Astrocyte (in vitro differentiated cells and primary cell): ENCODE measurements around the gene HNRNPM. TPM values are rescaled to one million over a fixed set of nuclear protein-coding genes. Genes with fewer than 3 reads are reported as not detected.

Experiments used
- DNase-seq: peaks from one replicate; pipeline ENCODE4 v3.0.0-alpha.2; 2010; ENCODE audit warnings: low read depth
- FAIRE-seq: peaks from 2 replicates; lab custom pipeline; 2011; peaks lifted over from hg19 to GRCh38; lab: Jason Lieb, UNC
- H2AFZ ChIP-seq: 2 replicates; pipeline ENCODE4 v1.6.0; 2012; ENCODE audit warnings: low read depth, low read length, inconsistent platforms
- H3K27ac ChIP-seq: 2 replicates; pipeline ENCODE4 v1.5.1; 2011; ENCODE audit warnings: low read depth, low read length, inconsistent platforms
- H3K27me3 ChIP-seq: 2 replicates; pipeline ENCODE4 v1.6.0; 2011; ENCODE audit warnings: low read length, inconsistent platforms; ENCODE audit not compliant: insufficient read depth
- H3K36me3 ChIP-seq: 2 replicates; pipeline ENCODE4 v1.5.1; 2011; ENCODE audit warnings: low read length, inconsistent platforms; ENCODE audit not compliant: insufficient read depth
- H3K4me1 ChIP-seq: 2 replicates; pipeline ENCODE4 v1.5.1; 2011; ENCODE audit warnings: low read length, inconsistent platforms; ENCODE audit not compliant: insufficient read depth
- H3K4me2 ChIP-seq: 2 replicates; pipeline ENCODE4 v1.6.0; 2012; ENCODE audit warnings: low read length, inconsistent platforms
- H3K4me3 ChIP-seq: 2 replicates; pipeline ENCODE4 v1.5.1; 2011; ENCODE audit warnings: low read depth, mild to moderate bottlenecking, low read length, inconsistent platforms; ENCODE audit not compliant: insufficient read depth
- H3K79me2 ChIP-seq: 2 replicates; pipeline ENCODE4 v1.6.0; 2012; ENCODE audit warnings: mild to moderate bottlenecking, low read length, inconsistent platforms; ENCODE audit not compliant: insufficient read depth
- H3K9ac ChIP-seq: 2 replicates; pipeline ENCODE4 v1.6.0; 2012; ENCODE audit warnings: mild to moderate bottlenecking, low read length, inconsistent platforms
- H3K9me3 ChIP-seq: 2 replicates; pipeline ENCODE4 v1.5.1; 2012; ENCODE audit warnings: low read depth, mild to moderate bottlenecking, low read length, inconsistent platforms; ENCODE audit not compliant: insufficient read depth
- H4K20me1 ChIP-seq: 2 replicates; pipeline ENCODE4 v1.6.0; 2012; ENCODE audit warnings: low read length, inconsistent platforms; ENCODE audit not compliant: insufficient read depth
- H3K27ac Mint-ChIP-seq: one replicate; pipeline ENCODE4 v1.8.0; 2021; ENCODE audit warnings: mild to moderate bottlenecking, mixed read lengths; ENCODE audit not compliant: unreplicated experiment
- H3K27me3 Mint-ChIP-seq: one replicate; pipeline ENCODE4 v1.8.0; 2021; ENCODE audit warnings: low read depth, mixed read lengths; ENCODE audit not compliant: unreplicated experiment
- H3K36me3 Mint-ChIP-seq: one replicate; pipeline ENCODE4 v1.8.0; 2021; ENCODE audit warnings: low read depth, mixed read lengths; ENCODE audit not compliant: unreplicated experiment
- H3K4me1 Mint-ChIP-seq: one replicate; pipeline ENCODE4 v1.8.0; 2021; ENCODE audit warnings: low read depth, mixed read lengths; ENCODE audit not compliant: unreplicated experiment
- H3K4me3 Mint-ChIP-seq: one replicate; pipeline ENCODE4 v1.8.0; 2021; ENCODE audit warnings: mild to moderate bottlenecking, moderate library complexity, mixed read lengths; ENCODE audit not compliant: unreplicated experiment
- H3K9me3 Mint-ChIP-seq: one replicate; pipeline ENCODE4 v1.8.0; 2021; ENCODE audit warnings: mild to moderate bottlenecking, mixed read lengths; ENCODE audit not compliant: unreplicated experiment
- EZH2 ChIP-seq: IDR thresholded peaks from 2 replicates; pipeline ENCODE4 v1.6.1; 2012; ENCODE audit warnings: mild to moderate bottlenecking, low read length, inconsistent platforms; ENCODE audit not compliant: insufficient read depth
- total RNA-seq: library from RNA; stranded (reverse); gene quantifications from 2 replicates; pipeline ENCODE4 v1.2.1, GENCODE V29; 2021
- TF ChIP-seq, protein P1 (sequence below): IDR thresholded peaks from 2 replicates; pipeline ENCODE4 v1.5.1; 2011; ENCODE audit warnings: low read depth, mild to moderate bottlenecking, inconsistent platforms, low read length, moderate library complexity; ENCODE audit not compliant: insufficient read depth

HNRNPM gene
- total RNA-seq, 1 donor from 2014 or later = 172 TPM

DNA sequence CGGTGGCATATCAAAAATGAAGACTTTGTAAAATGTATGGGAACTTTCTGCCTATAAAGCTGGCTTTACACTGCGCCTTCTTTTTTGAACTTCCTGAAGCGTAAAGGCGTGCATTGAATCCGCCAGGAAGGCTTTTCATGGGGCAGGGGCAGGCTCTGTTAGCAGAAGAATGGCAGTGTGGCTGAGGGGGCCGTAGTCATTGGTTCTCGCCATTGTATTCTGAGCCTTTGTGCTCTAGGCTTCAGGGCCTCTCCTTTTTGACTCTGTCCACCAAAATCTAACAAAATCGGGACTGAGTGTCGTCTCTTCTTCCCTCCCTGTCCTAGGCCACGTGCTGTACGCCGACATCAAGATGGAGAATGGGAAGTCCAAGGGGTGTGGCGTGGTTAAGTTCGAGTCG is 43.6 kb downstream of the HNRNPM start:
- H3K79me2 ChIP-seq = peaks cover 23% of the 10 kb centered on the region
- Mint-ChIP-seq H3K4me1 (no peaks in the 10 kb centered on the region), H3K36me3 (peaks cover 25% of the 10 kb centered on the region), H3K27ac (peak overlapping the region; percentile 69), H3K27me3 (peaks cover 2% of the 10 kb centered on the region), H3K4me3 (no peak overlapping the region), H3K9me3 (no peaks in the 10 kb centered on the region)
- H3K4me3 ChIP-seq = no peak overlapping the region
- no peak overlapping the region for H3K4me2 ChIP-seq
- no peak overlapping the region for H2AFZ ChIP-seq
- TF ChIP-seq EZH2 = no peak
- TF ChIP-seq, protein P1, sequence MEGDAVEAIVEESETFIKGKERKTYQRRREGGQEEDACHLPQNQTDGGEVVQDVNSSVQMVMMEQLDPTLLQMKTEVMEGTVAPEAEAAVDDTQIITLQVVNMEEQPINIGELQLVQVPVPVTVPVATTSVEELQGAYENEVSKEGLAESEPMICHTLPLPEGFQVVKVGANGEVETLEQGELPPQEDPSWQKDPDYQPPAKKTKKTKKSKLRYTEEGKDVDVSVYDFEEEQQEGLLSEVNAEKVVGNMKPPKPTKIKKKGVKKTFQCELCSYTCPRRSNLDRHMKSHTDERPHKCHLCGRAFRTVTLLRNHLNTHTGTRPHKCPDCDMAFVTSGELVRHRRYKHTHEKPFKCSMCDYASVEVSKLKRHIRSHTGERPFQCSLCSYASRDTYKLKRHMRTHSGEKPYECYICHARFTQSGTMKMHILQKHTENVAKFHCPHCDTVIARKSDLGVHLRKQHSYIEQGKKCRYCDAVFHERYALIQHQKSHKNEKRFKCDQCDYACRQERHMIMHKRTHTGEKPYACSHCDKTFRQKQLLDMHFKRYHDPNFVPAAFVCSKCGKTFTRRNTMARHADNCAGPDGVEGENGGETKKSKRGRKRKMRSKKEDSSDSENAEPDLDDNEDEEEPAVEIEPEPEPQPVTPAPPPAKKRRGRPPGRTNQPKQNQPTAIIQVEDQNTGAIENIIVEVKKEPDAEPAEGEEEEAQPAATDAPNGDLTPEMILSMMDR = no peak
- no peak overlapping the region for H3K9ac ChIP-seq
- peaks cover 19% of the 10 kb centered on the region for H3K36me3 ChIP-seq
- peaks cover 59% of the 10 kb centered on the region for H4K20me1 ChIP-seq
- DNase-seq = no peak
- H3K4me1 ChIP-seq = no peaks in the 10 kb centered on the region
- no peaks in the 10 kb centered on the region for H3K27me3 ChIP-seq
- no peaks in the 10 kb centered on the region for H3K9me3 ChIP-seq
- no peak overlapping the region for H3K27ac ChIP-seq
- FAIRE-seq = no peak

DNA sequence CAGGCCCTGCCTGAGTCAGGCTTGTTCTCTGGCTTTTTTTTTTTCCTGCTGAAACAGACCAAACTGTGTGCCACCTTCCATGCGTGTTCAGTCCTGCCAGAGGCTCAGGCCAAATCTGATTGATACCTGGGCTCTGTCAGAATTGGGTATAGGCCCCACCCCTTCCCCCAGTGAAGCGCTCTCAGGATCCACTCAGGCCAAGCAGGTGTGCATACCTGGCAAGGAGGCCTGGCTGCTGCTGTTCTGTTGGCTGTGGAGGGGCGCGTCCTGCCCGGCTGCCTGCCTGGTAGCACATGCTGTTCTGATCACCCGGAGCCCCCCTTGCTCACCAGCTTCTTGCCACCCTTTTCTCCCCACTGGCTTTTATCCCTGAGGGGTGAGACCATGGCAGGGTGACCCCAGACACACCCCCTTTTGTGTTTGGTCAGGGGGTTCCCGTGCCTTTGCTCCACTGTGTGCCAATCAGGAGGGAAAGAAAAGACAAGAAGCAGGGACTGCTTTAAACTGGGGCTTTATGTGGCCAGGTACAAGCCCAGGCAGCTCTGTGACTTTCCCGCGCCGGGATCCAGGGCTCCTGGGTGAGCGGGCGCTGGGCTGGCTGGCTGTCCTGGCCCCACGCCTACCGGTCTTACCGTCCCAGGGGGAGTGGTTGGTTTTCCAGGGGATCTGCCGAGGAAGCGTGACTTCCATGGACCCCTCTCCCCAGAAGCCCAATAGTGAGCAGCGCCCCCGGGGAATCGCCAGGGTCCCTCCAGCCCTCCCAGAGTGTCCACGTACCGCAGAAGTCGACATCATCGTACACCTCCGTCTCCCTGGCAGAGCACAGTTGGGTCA is 45.0 kb downstream of the HNRNPM start:
- no peak overlapping the region for H3K4me3 ChIP-seq
- peaks cover 11% of the 10 kb centered on the region for H3K79me2 ChIP-seq
- H4K20me1 ChIP-seq = peaks cover 46% of the 10 kb centered on the region
- H3K27ac ChIP-seq = no peak overlapping the region
- H3K9me3 Mint-ChIP-seq = no peaks in the 10 kb centered on the region
- FAIRE-seq (no peak), DNase-seq (no peak)
- no peaks in the 10 kb centered on the region for H3K27me3 ChIP-seq
- H3K4me1 Mint-ChIP-seq = no peaks in the 10 kb centered on the region
- TF ChIP-seq EZH2 = no peak
- TF ChIP-seq, protein P1 = no peak
- no peaks in the 10 kb centered on the region for H3K4me1 ChIP-seq
- peaks cover 2% of the 10 kb centered on the region for H3K27me3 Mint-ChIP-seq
- H2AFZ ChIP-seq = no peak overlapping the region
- no peak overlapping the region for H3K4me3 Mint-ChIP-seq
- no peak overlapping the region for H3K27ac Mint-ChIP-seq
- no peak overlapping the region for H3K4me2 ChIP-seq
- peaks cover 19% of the 10 kb centered on the region for H3K36me3 ChIP-seq
- no peaks in the 10 kb centered on the region for H3K9me3 ChIP-seq
- H3K36me3 Mint-ChIP-seq = peaks cover 22% of the 10 kb centered on the region
- no peak overlapping the region for H3K9ac ChIP-seq

DNA sequence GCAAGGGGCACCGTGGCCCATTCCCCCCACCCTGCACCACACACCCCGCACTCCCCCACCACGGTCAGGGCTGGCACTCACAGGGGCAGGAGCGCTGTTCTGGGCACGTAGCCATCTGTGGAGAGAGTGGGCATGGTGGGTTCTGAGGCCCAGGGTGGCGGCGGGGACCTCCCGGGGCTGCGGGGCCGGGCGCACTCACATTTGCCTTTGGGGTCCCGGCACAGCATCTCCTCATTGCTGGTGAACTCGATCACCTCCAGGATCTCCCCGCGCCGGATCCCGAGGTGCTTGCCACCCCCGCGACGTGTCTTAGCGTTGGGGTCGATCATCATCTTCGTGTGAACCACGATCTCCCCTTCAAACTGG is 45.6 kb downstream of the HNRNPM start:
- H3K79me2 ChIP-seq = peaks cover 7% of the 10 kb centered on the region
- H3K27ac ChIP-seq = no peak overlapping the region
- TF ChIP-seq EZH2 = no peak
- TF ChIP-seq, protein P1 = no peak
- H3K9me3 Mint-ChIP-seq = no peaks in the 10 kb centered on the region
- no peak overlapping the region for H3K4me3 ChIP-seq
- H4K20me1 ChIP-seq = peaks cover 40% of the 10 kb centered on the region
- peaks cover 13% of the 10 kb centered on the region for H3K36me3 ChIP-seq
- H3K4me3 Mint-ChIP-seq = no peak overlapping the region
- no peak overlapping the region for H2AFZ ChIP-seq
- FAIRE-seq (no peak), DNase-seq (no peak)
- no peak overlapping the region for H3K4me2 ChIP-seq
- H3K27me3 Mint-ChIP-seq = peaks cover 2% of the 10 kb centered on the region
- H3K9me3 ChIP-seq = no peaks in the 10 kb centered on the region
- H3K9ac ChIP-seq = no peak overlapping the region
- no peaks in the 10 kb centered on the region for H3K4me1 ChIP-seq
- peaks cover 22% of the 10 kb centered on the region for H3K36me3 Mint-ChIP-seq
- H3K4me1 Mint-ChIP-seq = no peaks in the 10 kb centered on the region
- no peaks in the 10 kb centered on the region for H3K27me3 ChIP-seq
- no peak overlapping the region for H3K27ac Mint-ChIP-seq
